Fibroblast of skin of left quadriceps (primary cell): ENCODE data around the gene SMURF1.

Source experiments
- DNase-seq, 2 experiments: peaks; one replicate each; pipeline ENCODE4 v3.0.0-alpha.2; 2013; ENCODE audit warnings: low read depth in 2 of 2

The SMURF1 gene

DNA sequence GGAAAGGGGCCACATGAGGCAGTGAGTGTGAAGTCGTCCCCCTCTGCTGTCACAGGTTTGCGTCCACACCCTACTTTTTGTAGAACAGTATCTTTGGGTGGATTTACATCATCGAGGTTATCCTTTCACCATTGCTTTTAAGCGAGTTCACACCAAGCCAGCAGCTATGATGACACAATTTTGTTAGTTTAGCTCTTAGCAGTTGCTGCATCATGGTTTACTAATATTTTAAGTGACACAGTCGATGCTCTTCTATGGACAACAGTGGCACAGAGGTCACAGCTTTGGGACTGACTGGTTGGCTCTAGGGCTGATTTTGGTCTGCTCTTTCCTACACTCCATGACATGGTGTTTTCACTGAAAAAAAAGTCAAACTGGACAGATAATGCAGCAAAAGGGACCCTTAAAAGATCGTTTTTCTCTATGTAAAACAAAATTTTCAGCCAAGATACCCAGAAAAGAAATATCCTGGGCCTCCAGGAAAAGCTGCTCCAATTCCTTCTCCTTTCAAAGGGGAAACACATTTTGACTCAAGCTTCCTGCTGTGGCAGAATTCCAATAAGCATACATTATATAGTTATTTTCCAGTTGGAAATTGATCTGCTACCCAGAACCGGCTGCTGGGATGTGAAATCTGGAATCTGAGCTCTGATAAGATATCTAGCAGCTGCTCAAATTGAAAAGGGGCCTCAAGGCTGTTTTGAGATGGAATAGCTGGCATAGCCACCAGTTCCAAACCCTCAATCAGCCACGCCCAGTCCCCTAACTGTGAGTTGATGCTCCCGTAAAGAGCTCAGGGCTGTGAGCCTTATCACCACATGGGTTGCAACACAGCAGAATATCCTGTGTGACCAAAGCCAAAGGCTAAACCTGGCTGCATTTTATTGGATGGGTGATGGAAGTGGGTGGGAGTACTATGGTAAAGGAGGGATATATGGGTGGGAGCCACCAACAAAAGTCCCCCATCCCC lies 114.2 kb downstream of the SMURF1 start:
- no peak for DNase-seq

DNA sequence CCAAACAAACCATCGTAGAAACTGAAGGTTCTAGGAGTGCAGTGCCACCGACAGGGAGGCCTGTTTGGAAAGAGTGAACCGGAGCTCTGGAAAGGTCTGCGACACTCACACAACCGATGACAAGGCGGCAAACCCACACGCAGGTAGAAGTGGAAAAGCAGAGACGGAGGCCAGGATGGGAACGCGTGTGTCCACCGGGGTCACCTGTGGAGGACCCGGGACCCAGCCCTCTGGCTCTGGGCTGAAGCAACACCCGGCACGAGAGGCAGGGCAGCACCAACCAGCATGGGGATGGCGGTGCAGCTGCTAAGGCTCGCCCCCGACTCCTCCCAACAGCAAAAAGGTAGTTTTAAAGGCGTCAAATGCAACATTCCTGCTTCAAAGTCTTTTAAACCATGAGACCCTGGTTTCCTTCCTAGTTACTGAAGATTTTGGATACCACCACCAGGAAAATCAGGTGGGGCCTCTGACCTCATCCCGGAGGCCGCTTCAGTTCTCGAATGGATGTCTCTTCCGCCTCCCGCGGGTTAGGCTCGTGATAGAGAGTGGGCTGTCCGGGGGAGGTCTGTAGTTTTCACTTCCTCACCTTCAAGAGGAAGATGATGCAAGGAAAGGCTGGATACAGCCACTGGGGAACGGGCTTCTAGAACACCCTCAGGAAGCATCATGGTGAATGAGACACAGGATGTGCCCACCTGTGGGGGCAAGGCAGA lies 115.5 kb downstream of the SMURF1 start:
- DNase-seq: no peak

DNA sequence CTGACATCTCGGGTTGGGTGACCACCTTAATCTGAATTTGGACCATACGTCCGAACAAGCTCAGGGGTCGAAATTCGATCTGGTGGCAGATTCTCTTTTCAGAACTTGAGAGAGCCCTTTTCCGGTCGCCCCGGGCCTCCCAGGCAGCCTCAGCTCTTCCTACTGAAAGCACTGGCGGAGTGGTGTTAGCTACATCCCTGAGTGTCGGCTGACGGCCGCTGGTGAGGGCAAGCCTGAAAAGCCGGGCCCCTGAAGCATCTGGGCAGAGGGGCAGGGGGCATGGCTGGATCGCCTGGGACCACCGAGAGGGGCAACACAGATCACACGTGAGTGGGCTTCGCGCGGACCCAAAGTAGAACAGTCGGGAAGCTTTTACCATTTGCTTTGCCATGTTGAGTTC lies 116.1 kb downstream of the SMURF1 start:
- no peak for DNase-seq

DNA sequence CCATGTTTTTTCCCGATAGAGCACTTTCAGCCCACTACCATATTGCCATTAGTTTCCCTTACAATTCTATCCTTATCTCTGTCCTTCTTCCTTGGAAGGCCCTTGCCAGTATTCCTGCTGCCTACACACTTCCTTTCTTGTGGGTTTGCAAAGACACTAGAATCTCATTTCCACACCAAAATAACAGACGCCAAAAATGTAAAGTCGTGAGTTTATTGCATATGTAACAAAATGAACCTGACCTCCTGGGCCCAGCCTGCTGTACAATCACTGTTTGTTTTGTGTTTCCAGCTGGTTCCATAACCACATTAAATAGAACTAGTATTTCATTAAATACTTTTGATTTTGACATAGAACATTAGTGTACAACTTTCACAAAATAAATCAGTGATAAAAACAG lies 116.7 kb downstream of the SMURF1 start:
- DNase-seq: no peak

GRCh38 chr7:99024066-99024465 lies 119.8 kb downstream of the SMURF1 start:
- DNase-seq: peak; percentile 82 to 86

DNA sequence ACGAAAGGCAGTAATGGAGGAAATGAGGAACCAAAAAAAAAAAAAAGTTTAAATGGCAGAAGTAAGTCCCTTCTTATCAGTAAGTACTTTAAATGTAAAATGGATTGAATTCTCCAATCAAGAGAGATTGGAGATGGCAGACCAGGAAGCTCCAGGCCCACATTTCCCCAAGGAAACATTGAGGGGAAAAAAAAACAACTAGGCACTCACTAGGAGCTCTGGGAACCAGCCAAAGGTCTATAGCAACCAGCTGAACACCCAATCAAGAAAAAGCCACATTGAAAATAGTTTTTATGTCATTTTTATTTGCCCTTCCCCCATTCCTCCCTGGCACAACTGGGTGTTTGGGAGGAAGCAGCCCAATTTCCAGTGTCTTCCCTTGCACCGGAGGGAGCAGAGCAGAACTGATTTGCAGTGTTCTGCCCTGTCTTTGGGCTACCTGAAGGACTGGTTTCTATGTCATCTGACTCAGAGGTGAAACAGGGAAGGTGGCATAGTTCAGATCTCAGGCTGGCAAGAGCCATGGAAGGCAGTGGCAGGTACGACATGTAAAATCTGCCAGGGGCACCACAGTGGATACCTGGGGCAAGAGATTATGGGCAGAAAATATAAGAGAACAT lies 121.9 kb downstream of the SMURF1 start:
- no peak for DNase-seq

GRCh38 chr7:99020413-99020715 lies 123.5 kb downstream of the SMURF1 start:
- DNase-seq: no peak

GRCh38 chr7:99019523-99020412 lies 124.1 kb downstream of the SMURF1 start:
- DNase-seq: no peak

DNA sequence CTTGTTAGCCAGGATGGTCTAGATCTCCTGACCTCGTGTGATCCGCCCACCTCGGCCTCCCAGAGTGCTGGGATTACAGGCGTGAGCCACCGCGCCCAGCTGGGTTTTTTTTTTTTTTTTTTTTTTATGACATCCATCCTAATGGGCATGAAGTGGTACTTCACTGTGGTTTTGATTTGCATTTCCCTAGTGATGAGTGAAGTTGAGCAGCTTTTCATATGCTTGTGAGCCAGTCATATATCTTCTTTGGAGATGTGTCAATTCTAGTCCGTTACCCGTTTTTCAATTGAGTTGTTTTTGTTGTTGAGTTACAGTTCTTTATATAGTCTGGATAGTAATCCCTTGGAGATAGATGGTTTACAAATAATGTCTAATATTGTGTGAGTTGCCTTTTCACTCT lies 127.7 kb downstream of the SMURF1 start:
- DNase-seq: no peak

GRCh38 chr7:99014113-99014985 lies 129.6 kb downstream of the SMURF1 start:
- no peak for DNase-seq

- no peak for DNase-seq
These were observed 130.4 kb downstream of the SMURF1 start for GRCh38 chr7:99013266-99014112.

DNA sequence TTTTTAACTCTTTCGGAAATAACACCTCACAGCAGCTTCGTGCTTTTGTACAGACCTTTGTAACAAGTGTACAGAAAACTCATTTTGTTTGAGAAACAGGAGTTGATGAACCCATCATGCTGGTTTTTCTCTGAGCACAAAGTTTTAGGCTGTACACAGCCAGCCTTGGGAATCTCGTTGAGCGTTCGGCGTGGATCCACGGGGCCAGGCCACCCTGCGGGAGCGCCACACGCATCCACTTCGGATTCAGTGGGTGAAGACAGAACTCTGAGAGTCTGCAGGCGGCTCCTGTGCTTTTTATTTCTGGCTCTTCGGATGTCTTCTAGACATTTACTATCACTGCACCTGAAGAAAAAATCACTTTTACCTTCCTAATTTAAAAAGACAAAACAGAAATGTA lies 131.2 kb downstream of the SMURF1 start:
- no peak for DNase-seq

- DNase-seq: no peak
These were observed 132.1 kb downstream of the SMURF1 start for GRCh38 chr7:99011706-99012404.

DNA sequence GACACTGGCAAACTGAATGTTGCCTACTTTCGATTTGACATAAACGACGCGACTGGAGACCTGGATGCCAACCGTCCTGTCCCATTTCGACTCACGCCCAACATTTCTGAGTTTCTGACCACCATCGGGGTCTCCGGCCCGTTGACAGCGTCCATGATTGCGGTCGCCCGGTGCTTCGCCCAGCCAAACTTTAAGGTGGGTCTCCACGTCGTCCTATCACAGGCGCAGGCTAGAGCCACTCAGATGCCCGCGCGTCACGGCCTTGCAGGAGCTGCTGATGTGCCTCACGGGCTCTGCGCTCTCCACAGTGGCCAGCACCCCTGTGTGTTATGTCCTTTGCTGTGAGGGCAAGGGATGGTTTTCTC lies 132.6 kb downstream of the SMURF1 start:
- DNase-seq: no peak

- no peak for DNase-seq
These were observed 133.6 kb downstream of the SMURF1 start for GRCh38 chr7:99010281-99010680.

- no peak for DNase-seq
These were observed 134.9 kb downstream of the SMURF1 start for GRCh38 chr7:99008921-99009530.

GRCh38 chr7:99008181-99008631 lies 135.7 kb downstream of the SMURF1 start:
- DNase-seq: no peak

- DNase-seq: no peak
These were observed 137.0 kb downstream of the SMURF1 start for GRCh38 chr7:99006739-99007424.
